Measurements from ENCODE around the gene STX8.

DNA sequence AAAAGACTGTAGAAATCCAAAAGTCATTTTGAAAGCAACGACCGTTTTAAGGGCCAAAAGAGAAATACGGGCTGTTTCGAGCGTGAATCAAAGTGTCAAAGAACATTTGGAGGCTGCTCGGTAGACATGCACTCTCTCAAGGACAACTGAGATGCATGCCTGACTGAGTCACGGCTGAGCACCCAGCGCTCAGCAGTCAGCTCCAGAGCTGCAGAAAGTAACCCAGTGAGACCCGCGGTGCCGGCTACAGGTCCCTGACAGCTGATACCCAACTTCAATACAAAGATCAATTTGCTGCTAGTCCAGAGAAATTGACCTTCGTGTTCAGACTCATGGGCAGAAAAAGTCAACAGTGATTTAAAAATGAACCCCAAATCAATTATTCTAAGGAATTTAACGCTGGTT is 214.9 kb downstream of the STX8 start:
- TF ChIP-seq EZH2 (IDR thresholded peaks at IDR 0.05; ENCODE audit: insufficient read depth, low read length) (no peak), CTCF (IDR thresholded peaks at IDR 0.05; ENCODE audit: insufficient read depth, low read depth, low read length) (no peak)

All from astrocyte (in vitro differentiated cells and primary cell).